GM21447 (cell line): ENCODE data around the gene SLC2A6.

Source experiments
- ATAC-seq: cut with Tn5 transposase; IDR thresholded peaks from one replicate; pipeline ENCODE4 v1.9.1; 2021; ENCODE audit not compliant: unreplicated experiment

Gene SLC2A6

GRCh38 chr9:133440874-133441273 is 38.0 kb downstream of the SLC2A6 start:
- ATAC-seq, result no peak

GRCh38 chr9:133439337-133439736 is 39.6 kb downstream of the SLC2A6 start:
- ATAC-seq, result no peak

- no peak for ATAC-seq
Observed at GRCh38 chr9:133437753-133438531, 41.0 kb downstream of the SLC2A6 start.

- ATAC-seq, result no peak
Observed at GRCh38 chr9:133436681-133437080, 42.2 kb downstream of the SLC2A6 start.

- no peak for ATAC-seq
Observed at GRCh38 chr9:133433351-133433843, 45.5 kb downstream of the SLC2A6 start.

GRCh38 chr9:133430244-133430643 is 48.7 kb downstream of the SLC2A6 start:
- ATAC-seq, result no peak

GRCh38 chr9:133429641-133430161 is 49.2 kb downstream of the SLC2A6 start:
- no peak for ATAC-seq

- ATAC-seq, result no peak
Observed at GRCh38 chr9:133429214-133429613, 49.7 kb downstream of the SLC2A6 start.

- ATAC-seq, result no peak
Observed at GRCh38 chr9:133428617-133429101, 50.2 kb downstream of the SLC2A6 start.

- ATAC-seq, result no peak
Observed at GRCh38 chr9:133427658-133428348, 51.1 kb downstream of the SLC2A6 start.

GRCh38 chr9:133426011-133426410 is 52.9 kb downstream of the SLC2A6 start:
- ATAC-seq, result no peak

- no peak for ATAC-seq
Observed at GRCh38 chr9:133425049-133425632, 53.8 kb downstream of the SLC2A6 start.

GRCh38 chr9:133424187-133424586 is 54.7 kb downstream of the SLC2A6 start:
- ATAC-seq, result no peak

- no peak for ATAC-seq
Observed at GRCh38 chr9:133423216-133423615, 55.7 kb downstream of the SLC2A6 start.

GRCh38 chr9:133421615-133422542 is 57.0 kb downstream of the SLC2A6 start, which contains the start of gene ADAMTS13:
TSS of gene ADAMTS13 (plus strand) at chr9:133422367. CDS start at chr9:133422444, 77 bp downstream.
- no peak for ATAC-seq
